LNCaP clone FGC (cell line): ENCODE results near the gene PKIG.

Source experiments
- DNase-seq: peaks from one replicate; pipeline ENCODE4 v3.0.0-alpha.2; 2011; ENCODE audit warnings: low read depth
- H3K4me3 ChIP-seq: 2 replicates; pipeline ENCODE4 v1.5.1; 2011; ENCODE audit warnings: mild to moderate bottlenecking, low read depth, low read length, control low read depth
- TF ChIP-seq, protein P1 (sequence below): IDR thresholded peaks from 2 replicates; pipeline ENCODE4 v1.5.1; 2012; ENCODE audit warnings: mild to moderate bottlenecking; ENCODE audit not compliant: control insufficient read depth, insufficient read depth; ENCODE audit errors: extremely low read depth

Gene PKIG

GRCh38 chr20:44600301-44600700 is 17.9 kb downstream of the PKIG start:
- DNase-seq: no peak
- TF ChIP-seq, protein P1, sequence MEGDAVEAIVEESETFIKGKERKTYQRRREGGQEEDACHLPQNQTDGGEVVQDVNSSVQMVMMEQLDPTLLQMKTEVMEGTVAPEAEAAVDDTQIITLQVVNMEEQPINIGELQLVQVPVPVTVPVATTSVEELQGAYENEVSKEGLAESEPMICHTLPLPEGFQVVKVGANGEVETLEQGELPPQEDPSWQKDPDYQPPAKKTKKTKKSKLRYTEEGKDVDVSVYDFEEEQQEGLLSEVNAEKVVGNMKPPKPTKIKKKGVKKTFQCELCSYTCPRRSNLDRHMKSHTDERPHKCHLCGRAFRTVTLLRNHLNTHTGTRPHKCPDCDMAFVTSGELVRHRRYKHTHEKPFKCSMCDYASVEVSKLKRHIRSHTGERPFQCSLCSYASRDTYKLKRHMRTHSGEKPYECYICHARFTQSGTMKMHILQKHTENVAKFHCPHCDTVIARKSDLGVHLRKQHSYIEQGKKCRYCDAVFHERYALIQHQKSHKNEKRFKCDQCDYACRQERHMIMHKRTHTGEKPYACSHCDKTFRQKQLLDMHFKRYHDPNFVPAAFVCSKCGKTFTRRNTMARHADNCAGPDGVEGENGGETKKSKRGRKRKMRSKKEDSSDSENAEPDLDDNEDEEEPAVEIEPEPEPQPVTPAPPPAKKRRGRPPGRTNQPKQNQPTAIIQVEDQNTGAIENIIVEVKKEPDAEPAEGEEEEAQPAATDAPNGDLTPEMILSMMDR: no peak
- no peak overlapping the region for H3K4me3 ChIP-seq

DNA sequence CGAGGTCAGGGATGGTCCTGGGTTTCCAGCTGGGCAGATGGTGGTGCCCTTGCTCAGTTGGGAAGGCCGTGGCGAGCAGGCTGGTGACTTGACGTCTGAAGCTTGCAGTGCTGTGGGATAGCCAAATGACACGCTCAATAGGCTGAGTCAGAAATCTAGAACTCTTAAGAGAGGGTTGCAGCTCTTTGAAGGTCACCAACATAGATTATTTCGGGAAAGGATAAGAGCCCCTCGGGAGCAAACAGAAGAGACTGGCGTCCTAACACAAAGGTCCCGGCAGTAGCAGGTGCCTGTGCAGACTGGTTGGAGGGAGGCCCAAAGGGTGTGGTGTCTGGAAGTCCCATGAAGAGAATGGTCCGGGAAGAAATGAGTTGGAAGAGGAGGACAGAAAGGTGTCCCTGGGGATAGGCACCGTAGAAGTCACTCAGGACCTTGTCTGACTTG is 18.4 kb downstream of the PKIG start:
- no peak for DNase-seq
- TF ChIP-seq, protein P1: no peak
- H3K4me3 ChIP-seq: no peak overlapping the region

DNA sequence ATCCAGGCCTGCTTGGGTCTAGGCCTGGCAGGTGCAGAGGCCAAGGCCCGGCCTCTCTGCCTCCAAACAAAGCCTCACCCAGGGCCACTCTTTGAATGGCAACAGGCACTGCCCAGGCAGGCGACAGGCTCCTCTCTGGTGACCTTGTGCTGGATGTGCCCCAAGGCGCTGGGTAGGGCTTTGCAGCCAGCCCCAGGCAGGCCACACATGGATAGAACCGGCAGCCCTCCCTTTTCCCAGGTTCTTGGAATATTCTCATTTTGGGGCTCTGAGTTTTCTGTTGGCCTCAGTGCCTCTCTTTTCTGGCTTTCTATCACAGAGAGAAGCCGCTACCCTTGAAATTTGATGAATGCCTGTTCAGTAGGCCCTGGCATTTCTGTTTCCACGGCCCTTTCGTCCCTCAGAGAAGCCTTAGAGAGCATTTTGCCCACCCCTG is 18.9 kb downstream of the PKIG start:
- TF ChIP-seq, protein P1: no peak
- H3K4me3 ChIP-seq: no peak overlapping the region

GRCh38 chr20:44601801-44602204 is 19.4 kb downstream of the PKIG start:
- TF ChIP-seq, protein P1: no peak
- DNase-seq: no peak
- H3K4me3 ChIP-seq: no peak overlapping the region

More for the DNA sequence above, 18.9 kb downstream of the PKIG start:
- no peak for DNase-seq

DNA sequence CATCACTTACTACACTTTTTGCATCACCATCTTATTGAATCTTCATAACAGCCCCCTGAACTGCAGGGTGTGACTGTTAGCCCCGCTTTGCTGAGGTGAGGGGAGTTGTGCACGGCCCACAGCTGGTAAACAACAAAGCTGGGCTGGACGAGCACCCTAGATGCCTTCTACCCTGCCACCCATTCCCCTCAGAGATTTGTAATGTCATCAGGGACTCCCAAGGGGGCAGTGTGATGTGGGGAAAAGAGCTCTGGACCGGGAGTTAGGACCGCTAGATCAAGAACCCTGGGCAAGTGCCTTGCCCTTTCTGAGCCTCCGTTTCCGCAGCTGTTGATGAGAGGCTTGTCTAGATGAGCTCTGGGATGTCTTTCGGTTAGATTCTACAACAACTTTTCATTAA is 20.9 kb downstream of the PKIG start:
- TF ChIP-seq, protein P1: no peak
- no peak overlapping the region for H3K4me3 ChIP-seq
- DNase-seq: no peak

GRCh38 chr20:44606725-44607441 is 24.5 kb downstream of the PKIG start:
- DNase-seq: no peak
- no peak overlapping the region for H3K4me3 ChIP-seq
- TF ChIP-seq, protein P1: no peak
